Left hindlimb (tissue), 1 donor: Measurements from ENCODE around the gene DARS1.

ENCODE experiments used
- DNase-seq: peaks from one replicate; pipeline ENCODE4 v3.0.0-alpha.2; 2018

Gene DARS1

GRCh38 chr2:135876066-135876711 lies 109.2 kb downstream of the DARS1 start, which contains the start of gene MCM6:
MCM6 (minus strand) TSS chr2:135876443; CDS start chr2:135876365, 78 bp downstream.
- peak; percentile 99 for DNase-seq

GRCh38 chr2:135875491-135876065 lies 109.8 kb downstream of the DARS1 start:
- peak; percentile 59 for DNase-seq

- no peak for DNase-seq
These were observed 110.6 kb downstream of the DARS1 start for GRCh38 chr2:135874777-135875365.

GRCh38 chr2:135870571-135870970 lies 114.9 kb downstream of the DARS1 start:
- no peak for DNase-seq

GRCh38 chr2:135863233-135863632 lies 122.2 kb downstream of the DARS1 start:
- DNase-seq = no peak

- no peak for DNase-seq
These were observed 122.7 kb downstream of the DARS1 start for GRCh38 chr2:135862718-135863117.
